ENCODE data around the gene ZFYVE1. TPM values are rescaled to one million over a fixed set of nuclear protein-coding genes. Genes with fewer than 3 reads are reported as not detected.

Gene ZFYVE1
- total RNA-seq: 30.8 and 38.0 TPM in 2 replicates

- TF ChIP-seq CTCF (IDR thresholded peaks at IDR 0.05; ENCODE audit: extremely low read depth, low read depth, low read length): no peak
- Histone ChIP-seq H3K4me3 (ENCODE audit: insufficient read depth, low read length) (peak within 1 kb of the TSS; percentile 82), H3K27me3 (ENCODE audit: insufficient read depth, low read length) (no peaks in the 10 kb centered on the region), H3K79me2 (ENCODE audit: insufficient read depth, low read length) (peaks cover 41% of the 10 kb centered on the region), H3K9me3 (ENCODE audit: low read depth, low read length) (no peaks in the 10 kb centered on the region), H3K4me2 (ENCODE audit: insufficient read depth, low read length) (peak within 1 kb of the TSS; percentile 75), H3K36me3 (ENCODE audit: insufficient read depth, low read length) (peaks cover 21% of the 10 kb centered on the region), H3K27ac (ENCODE audit: low read depth, low read length) (peak within 1 kb of the TSS; percentile 40), H2AFZ (ENCODE audit: low read length) (peak within 1 kb of the TSS; percentile 85), H4K20me1 (ENCODE audit: insufficient read depth, low read length) (peaks cover 19% of the 10 kb centered on the region), H3K4me1 (ENCODE audit: insufficient read depth, low read length) (peaks cover 7% of the 10 kb centered on the region)
- peak; percentile 98 for DNase-seq (ENCODE audit: insufficient read length, low spot score, missing footprints)
Observed at GRCh38 chr14:73026845-73027542, at the start of gene ZFYVE1. TSS of gene ZFYVE1 (minus strand) at chr14:73027106. CDS start at chr14:73024508, 2,598 bp downstream.

GRCh38 chr14:73069585-73069984 lies 42.7 kb upstream of the ZFYVE1 start:
- H3K4me3 ChIP-seq (ENCODE audit: insufficient read depth, low read length): no peak overlapping the region
- peaks cover 51% of the 10 kb centered on the region for H4K20me1 ChIP-seq (ENCODE audit: insufficient read depth, low read length)
- no peak overlapping the region for H3K4me2 ChIP-seq (ENCODE audit: insufficient read depth, low read length)
- no peak overlapping the region for H2AFZ ChIP-seq (ENCODE audit: low read length)
- H3K27me3 ChIP-seq (ENCODE audit: insufficient read depth, low read length): no peaks in the 10 kb centered on the region
- no peak for TF ChIP-seq CTCF (IDR thresholded peaks at IDR 0.05; ENCODE audit: extremely low read depth, low read depth, low read length)
- DNase-seq (ENCODE audit: insufficient read length, low spot score, missing footprints): no peak
- H3K36me3 ChIP-seq (ENCODE audit: insufficient read depth, low read length): peaks cover 40% of the 10 kb centered on the region
- no peak overlapping the region for H3K27ac ChIP-seq (ENCODE audit: low read depth, low read length)
- H3K4me1 ChIP-seq (ENCODE audit: insufficient read depth, low read length): peaks cover 13% of the 10 kb centered on the region
- no peaks in the 10 kb centered on the region for H3K9me3 ChIP-seq (ENCODE audit: low read depth, low read length)
- peaks cover 98% of the 10 kb centered on the region for H3K79me2 ChIP-seq (ENCODE audit: insufficient read depth, low read length)

GRCh38 chr14:73058922-73059673 lies 32.2 kb upstream of the ZFYVE1 start:
- peak overlapping the region; percentile 65 for H2AFZ ChIP-seq (ENCODE audit: low read length)

More at GRCh38 chr14:73058922-73059673, 32.2 kb upstream of the ZFYVE1 start:
- peak; percentile 79 for DNase-seq (ENCODE audit: insufficient read length, low spot score, missing footprints)
- TF ChIP-seq CTCF (IDR thresholded peaks at IDR 0.05; ENCODE audit: extremely low read depth, low read depth, low read length): no peak
- peaks cover 42% of the 10 kb centered on the region for H4K20me1 ChIP-seq (ENCODE audit: insufficient read depth, low read length)
- H3K4me1 ChIP-seq (ENCODE audit: insufficient read depth, low read length): peaks cover 8% of the 10 kb centered on the region
- H3K36me3 ChIP-seq (ENCODE audit: insufficient read depth, low read length): peaks cover 7% of the 10 kb centered on the region
- no peaks in the 10 kb centered on the region for H3K27me3 ChIP-seq (ENCODE audit: insufficient read depth, low read length)
- H3K27ac ChIP-seq (ENCODE audit: low read depth, low read length): peak overlapping the region; percentile 98
- peaks cover 56% of the 10 kb centered on the region for H3K79me2 ChIP-seq (ENCODE audit: insufficient read depth, low read length)
- H3K4me2 ChIP-seq (ENCODE audit: insufficient read depth, low read length): peak overlapping the region; percentile 99
- peak overlapping the region; percentile 100 for H3K4me3 ChIP-seq (ENCODE audit: insufficient read depth, low read length)
- no peaks in the 10 kb centered on the region for H3K9me3 ChIP-seq (ENCODE audit: low read depth, low read length)

All from osteoblast (primary cell).